OCI-LY3 (cell line): ENCODE measurements around the gene MFSD11.

Experiments
- EZH2phosphoT487 ChIP-seq: fragments of 200-600 bp; shearing (Covaris generic); IDR thresholded peaks from 2 replicates; pipeline ENCODE4 v1.6.1; 2018; ENCODE audit warnings: antibody characterized with exemption, mixed run types, low read depth
- TF ChIP-seq, protein P1 (sequence below): fragments of 200-600, 300-600 bp; sonication (generic); IDR thresholded peaks from 2 replicates; pipeline ENCODE4 v1.5.1; 2014; ENCODE audit warnings: antibody characterized with exemption, low read length, low read depth

GRCh38 chr17:76781056-76781982 lies 43.4 kb downstream of the MFSD11 start:
- TF ChIP-seq, protein P1, sequence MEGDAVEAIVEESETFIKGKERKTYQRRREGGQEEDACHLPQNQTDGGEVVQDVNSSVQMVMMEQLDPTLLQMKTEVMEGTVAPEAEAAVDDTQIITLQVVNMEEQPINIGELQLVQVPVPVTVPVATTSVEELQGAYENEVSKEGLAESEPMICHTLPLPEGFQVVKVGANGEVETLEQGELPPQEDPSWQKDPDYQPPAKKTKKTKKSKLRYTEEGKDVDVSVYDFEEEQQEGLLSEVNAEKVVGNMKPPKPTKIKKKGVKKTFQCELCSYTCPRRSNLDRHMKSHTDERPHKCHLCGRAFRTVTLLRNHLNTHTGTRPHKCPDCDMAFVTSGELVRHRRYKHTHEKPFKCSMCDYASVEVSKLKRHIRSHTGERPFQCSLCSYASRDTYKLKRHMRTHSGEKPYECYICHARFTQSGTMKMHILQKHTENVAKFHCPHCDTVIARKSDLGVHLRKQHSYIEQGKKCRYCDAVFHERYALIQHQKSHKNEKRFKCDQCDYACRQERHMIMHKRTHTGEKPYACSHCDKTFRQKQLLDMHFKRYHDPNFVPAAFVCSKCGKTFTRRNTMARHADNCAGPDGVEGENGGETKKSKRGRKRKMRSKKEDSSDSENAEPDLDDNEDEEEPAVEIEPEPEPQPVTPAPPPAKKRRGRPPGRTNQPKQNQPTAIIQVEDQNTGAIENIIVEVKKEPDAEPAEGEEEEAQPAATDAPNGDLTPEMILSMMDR = no peak
- TF ChIP-seq EZH2phosphoT487 = no peak
